SU-DHL-6 (cell line): ENCODE results near the gene CXCR4.

Experiments used
- H2AFZ ChIP-seq: fragments of 200-600 bp; sonication (generic); 2 replicates; pipeline ENCODE4 v1.6.1; 2014; ENCODE audit warnings: low read depth, mild to moderate bottlenecking, moderate library complexity, mixed read lengths, antibody characterized with exemption, low read length; ENCODE audit not compliant: severe bottlenecking
- H3F3A ChIP-seq: fragments of 200-600 bp; shearing (Covaris generic); 2 replicates; pipeline ENCODE4 v1.6.0; 2016; ENCODE audit warnings: antibody characterized with exemption, mild to moderate bottlenecking; ENCODE audit not compliant: insufficient read depth
- H3K27ac ChIP-seq: fragments of 200-600 bp; sonication (generic); 2 replicates; pipeline ENCODE4 v1.5.1; 2016; ENCODE audit warnings: low read depth, mild to moderate bottlenecking, low read length, moderate library complexity, mixed read lengths
- H3K27me3 ChIP-seq: fragments of 200-600 bp; sonication (generic), shearing (Covaris generic); 2 replicates; pipeline ENCODE4 v1.6.0; 2014; ENCODE audit warnings: mild to moderate bottlenecking, low read length
- H3K36me3 ChIP-seq: fragments of 200-600 bp; sonication (generic); 2 replicates; pipeline ENCODE4 v1.6.1; 2014; ENCODE audit warnings: mild to moderate bottlenecking, low read length, mixed read lengths
- H3K4me2 ChIP-seq: fragments of 300-600, 200-600 bp; shearing (Covaris generic), sonication (generic); 2 replicates; pipeline ENCODE4 v1.6.0; 2014; ENCODE audit warnings: low read length, low read depth, mild to moderate bottlenecking; ENCODE audit not compliant: poor library complexity, severe bottlenecking
- H3K4me3 ChIP-seq: fragments of 200-600 bp; sonication (generic); 2 replicates; pipeline ENCODE4 v1.5.1; 2014; ENCODE audit warnings: antibody characterized with exemption, low read length, mild to moderate bottlenecking, mixed read lengths; ENCODE audit not compliant: insufficient read depth, poor library complexity, severe bottlenecking
- H3K79me2 ChIP-seq: fragments of 200-600 bp; sonication (generic); 2 replicates; pipeline ENCODE4 v1.6.1; 2014; ENCODE audit warnings: mild to moderate bottlenecking, low read length, moderate library complexity; ENCODE audit not compliant: insufficient read depth
- H3K9ac ChIP-seq: fragments of 200-600 bp; sonication (generic); 2 replicates; pipeline ENCODE4 v1.7.0; 2014; ENCODE audit warnings: mild to moderate bottlenecking, low read length
- H3K9me2 ChIP-seq: fragments of 200-600 bp; sonication (generic); replicated peaks from 2 replicates; pipeline ENCODE4 v1.6.1; 2014; ENCODE audit warnings: low read length; ENCODE audit not compliant: insufficient read depth
- H3K9me3 ChIP-seq: fragments of 200-600 bp; sonication (generic); 2 replicates; pipeline ENCODE4 v1.6.1; 2014; ENCODE audit warnings: low read length, mixed read lengths; ENCODE audit not compliant: insufficient read depth
- H4K20me1 ChIP-seq: fragments of 200-600 bp; sonication (generic); 2 replicates; pipeline ENCODE4 v1.6.1; 2014; ENCODE audit warnings: low read depth, mild to moderate bottlenecking, antibody characterized with exemption, low read length, moderate library complexity, mixed read lengths
- CTCF ChIP-seq: fragments of 200-600 bp; sonication (generic); IDR thresholded peaks from one replicate; pipeline ENCODE4 v1.5.1; 2017; ENCODE audit warnings: antibody characterized with exemption, mild to moderate bottlenecking, low read length, moderate library complexity; ENCODE audit not compliant: insufficient read depth, poor library complexity, severe bottlenecking
- EZH2phosphoT487 ChIP-seq: fragments of 200-600 bp; sonication (generic), shearing (Covaris generic); conservative IDR thresholded peaks from 2 replicates; pipeline ENCODE4 v1.6.1; 2018; ENCODE audit warnings: mild to moderate bottlenecking, antibody characterized with exemption, low read length, moderate library complexity, mixed read lengths

The CXCR4 gene

GRCh38 chr2:136065384-136065783 lies 52.6 kb downstream of the CXCR4 start:
- Histone ChIP-seq H3K27ac (no peak overlapping the region), H3K36me3 (no peaks in the 10 kb centered on the region), H3K27me3 (no peaks in the 10 kb centered on the region), H2AFZ (no peak overlapping the region), H3K9me3 (no peaks in the 10 kb centered on the region), H3K4me2 (no peak overlapping the region), H4K20me1 (no peaks in the 10 kb centered on the region), H3K79me2 (no peaks in the 10 kb centered on the region), H3F3A (no peaks in the 10 kb centered on the region), H3K9ac (no peak overlapping the region), H3K9me2 (no peaks in the 10 kb centered on the region), H3K4me3 (no peak overlapping the region)
- TF ChIP-seq CTCF (no peak), EZH2phosphoT487 (no peak)
